ENCODE data around the gene IKZF4. TPM values are rescaled to one million over a fixed set of nuclear protein-coding genes. Genes with fewer than 3 reads are reported as not detected.

IKZF4 gene
- total RNA-seq, 1 experiment from 2014 or later = 13.9 TPM

- H4K8ac ChIP-seq (replicated peaks; ENCODE audit: insufficient read length, low read depth, low read length) = no peak overlapping the region
- H3K14ac ChIP-seq (ENCODE audit: insufficient read depth, low read length) = no peak overlapping the region
- no peak overlapping the region for H3K4me2 ChIP-seq (ENCODE audit: insufficient read depth, insufficient read length, low read length)
- H2BK20ac ChIP-seq (ENCODE audit: low read depth, low read length, poor library complexity, severe bottlenecking) = no peak overlapping the region
- H3K9ac ChIP-seq (ENCODE audit: extremely low read depth, insufficient read length, low read length) = no peak overlapping the region
- H3K79me1 ChIP-seq (ENCODE audit: insufficient read depth, low read depth, low read length, poor library complexity, severe bottlenecking) = no peaks in the 10 kb centered on the region
- no peak overlapping the region for H2BK120ac ChIP-seq (ENCODE audit: low read depth, low read length, poor library complexity, severe bottlenecking)
- no peak overlapping the region for H4K91ac ChIP-seq (ENCODE audit: insufficient read length, low read depth, low read length)
- no peak for DNase-seq
- no peak overlapping the region for H3K4me3 Mint-ChIP-seq
- no peak overlapping the region for H2AFZ ChIP-seq (ENCODE audit: low read length)
- no peak overlapping the region for H3K4ac ChIP-seq (ENCODE audit: low read depth, low read length)
- no peaks in the 10 kb centered on the region for H3K4me1 ChIP-seq (ENCODE audit: insufficient read depth, low read length)
- H2BK5ac ChIP-seq (ENCODE audit: insufficient read length, low read length) = no peak overlapping the region
- peaks cover 5 to 19% (median 13%) of the 10 kb centered on the region in 3 experiments for H3K36me3 Mint-ChIP-seq (ENCODE audit: insufficient read depth in 1 of 3, low read depth in 3 of 3)
- H3K9me3 Mint-ChIP-seq = no peaks in the 10 kb centered on the region
- H2BK12ac ChIP-seq (ENCODE audit: insufficient read length, low read depth, low read length) = no peak overlapping the region
- no peak overlapping the region for H2AK5ac ChIP-seq (ENCODE audit: insufficient read length, low read length)
- H3K27me3 ChIP-seq (ENCODE audit: insufficient read depth, low read length) = no peaks in the 10 kb centered on the region
- no peak overlapping the region for H3K27ac Mint-ChIP-seq
- H4K20me1 ChIP-seq (ENCODE audit: control insufficient read depth, insufficient read depth, insufficient read length) = no peaks in the 10 kb centered on the region
- H3K79me2 ChIP-seq (ENCODE audit: insufficient read depth, low read length) = no peaks in the 10 kb centered on the region
- no peak overlapping the region for H3K18ac ChIP-seq (ENCODE audit: insufficient read length, low read depth, low read length)
- no CpG with 5 or more reads among the region's 2 CpGs for WGBS (ENCODE audit: extremely low coverage, insufficient read length, low lambda C conversion rate)
- no peak for TF ChIP-seq CTCF (conservative IDR thresholded peaks at IDR 0.05)
- H3K27ac ChIP-seq (ENCODE audit: insufficient read length, low read depth, low read length) = no peak overlapping the region
- H3T11ph ChIP-seq (ENCODE audit: low read length) = no peak overlapping the region
- no peaks in the 10 kb centered on the region for H3K23me2 ChIP-seq (ENCODE audit: insufficient read length, low read depth, low read length, poor library complexity, severe bottlenecking)
- H2BK15ac ChIP-seq (ENCODE audit: low read depth, low read length) = no peak overlapping the region
- no peaks in the 10 kb centered on the region; a peak in 1 of 4 replicates for H3K4me1 Mint-ChIP-seq
- H3K23ac ChIP-seq (ENCODE audit: insufficient read length, low read depth, low read length) = no peak overlapping the region
- no peaks in the 10 kb centered on the region for H3K9me3 ChIP-seq (ENCODE audit: control insufficient read depth, low read depth, low read length)
- H4K5ac ChIP-seq (ENCODE audit: insufficient read length, low read depth, low read length) = no peak overlapping the region
- no peak overlapping the region for H3K56ac ChIP-seq (ENCODE audit: insufficient read length, low read depth, low read length)
- H3K27me3 Mint-ChIP-seq (ENCODE audit: low read depth) = no peaks in the 10 kb centered on the region
These were observed 6.6 kb upstream of the IKZF4 start for GRCh38 chr12:56014205-56014604.
